ENCODE results near the gene ANKRD23.

Gene ANKRD23

DNA sequence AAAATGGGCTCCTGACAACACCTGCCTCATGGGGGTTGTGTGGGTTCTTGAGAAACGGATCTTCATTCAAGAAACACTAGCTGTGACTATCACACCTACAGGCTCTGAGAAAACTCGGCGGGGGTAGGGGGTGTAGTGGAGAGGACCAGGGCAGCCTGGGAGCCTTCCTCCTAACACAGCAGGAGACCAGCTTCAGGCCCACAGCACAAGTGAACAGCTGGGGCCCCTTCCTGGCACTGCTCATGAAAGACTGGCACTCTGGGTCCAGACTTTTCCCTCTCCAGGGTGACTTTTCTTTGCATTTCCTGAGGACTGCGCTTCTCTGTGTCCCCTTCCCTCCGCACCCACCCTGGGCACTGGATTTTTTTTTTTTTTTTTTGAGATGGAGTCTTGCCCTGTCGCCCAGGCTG is 33.2 kb upstream of the ANKRD23 start:
- peak; percentile 50 for DNase-seq

DNA sequence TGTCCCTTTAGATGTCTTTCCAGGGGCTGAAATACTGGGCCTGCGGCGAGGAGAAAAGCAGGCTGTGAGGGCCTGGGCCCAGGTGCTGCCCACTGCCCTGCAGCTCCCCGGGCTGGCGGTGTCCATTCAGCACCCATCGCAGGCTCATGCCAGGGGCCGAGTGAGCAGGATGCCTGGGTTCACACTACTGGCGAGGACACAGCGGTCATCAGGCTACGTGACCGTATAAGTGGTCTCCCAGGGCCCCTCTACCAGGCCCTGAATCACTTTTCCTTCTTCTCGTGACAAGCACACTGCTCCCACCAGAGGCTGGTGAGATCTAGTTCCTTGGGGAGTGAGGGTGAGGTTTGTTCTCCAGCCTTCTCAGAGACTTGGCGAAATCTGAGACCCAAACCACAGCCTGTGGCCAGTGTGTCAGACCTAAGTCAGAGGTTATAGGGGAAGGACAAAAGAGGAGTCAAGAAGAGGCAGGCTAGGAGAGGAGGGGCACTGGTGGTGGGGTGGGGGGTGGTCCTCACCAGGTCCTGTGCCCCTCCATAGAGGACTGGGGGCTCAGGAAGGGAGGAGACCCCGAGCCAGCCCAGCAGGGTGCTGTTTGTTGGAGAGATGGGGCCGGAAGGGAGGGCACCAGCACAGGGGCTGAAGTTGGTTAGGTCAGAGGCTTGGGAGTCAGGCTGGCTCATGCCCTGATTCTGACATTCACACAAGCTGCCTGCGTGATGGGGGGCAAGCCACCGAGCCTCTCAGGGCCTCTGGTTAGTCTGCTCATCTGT is 32.6 kb upstream of the ANKRD23 start:
- DNase-seq = no peak

DNA sequence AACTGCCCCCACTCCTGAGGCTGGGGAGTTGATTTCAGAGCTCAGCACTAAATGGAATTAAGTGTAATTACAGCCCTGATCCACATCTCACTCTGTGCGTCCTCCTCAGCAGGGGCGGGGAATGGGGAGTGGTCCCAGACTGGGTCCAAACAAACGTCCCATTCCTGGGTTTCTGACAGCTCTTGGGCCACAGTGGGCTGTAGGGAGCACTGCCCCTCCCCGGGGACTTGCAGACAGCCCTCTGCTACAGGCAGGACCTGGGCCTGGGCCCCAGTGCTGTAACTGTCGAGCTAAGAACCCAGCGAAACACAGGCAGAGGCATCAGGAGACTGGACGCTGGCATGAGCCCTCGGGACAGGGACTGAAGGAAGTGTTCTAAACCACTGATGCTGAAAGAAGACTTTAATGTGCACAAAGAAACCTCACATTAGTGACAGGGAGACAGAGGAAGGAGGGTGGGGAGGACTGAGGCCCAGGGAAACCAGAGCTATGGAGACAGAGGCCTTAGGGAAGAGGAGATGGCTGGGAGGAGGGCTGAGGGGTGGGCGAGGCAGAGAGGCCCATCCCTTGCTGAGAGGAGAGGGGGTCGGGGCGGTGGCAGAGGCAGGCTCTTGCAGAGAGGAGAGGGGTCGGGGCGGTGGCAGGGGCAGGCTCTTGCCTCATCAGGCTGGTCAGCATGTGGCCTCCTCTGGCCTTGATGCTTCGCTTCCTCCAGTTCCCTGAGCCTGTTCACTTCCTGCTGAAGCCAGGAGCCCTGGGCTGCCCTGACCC is 31.9 kb upstream of the ANKRD23 start:
- DNase-seq = peak; percentile 46

DNA sequence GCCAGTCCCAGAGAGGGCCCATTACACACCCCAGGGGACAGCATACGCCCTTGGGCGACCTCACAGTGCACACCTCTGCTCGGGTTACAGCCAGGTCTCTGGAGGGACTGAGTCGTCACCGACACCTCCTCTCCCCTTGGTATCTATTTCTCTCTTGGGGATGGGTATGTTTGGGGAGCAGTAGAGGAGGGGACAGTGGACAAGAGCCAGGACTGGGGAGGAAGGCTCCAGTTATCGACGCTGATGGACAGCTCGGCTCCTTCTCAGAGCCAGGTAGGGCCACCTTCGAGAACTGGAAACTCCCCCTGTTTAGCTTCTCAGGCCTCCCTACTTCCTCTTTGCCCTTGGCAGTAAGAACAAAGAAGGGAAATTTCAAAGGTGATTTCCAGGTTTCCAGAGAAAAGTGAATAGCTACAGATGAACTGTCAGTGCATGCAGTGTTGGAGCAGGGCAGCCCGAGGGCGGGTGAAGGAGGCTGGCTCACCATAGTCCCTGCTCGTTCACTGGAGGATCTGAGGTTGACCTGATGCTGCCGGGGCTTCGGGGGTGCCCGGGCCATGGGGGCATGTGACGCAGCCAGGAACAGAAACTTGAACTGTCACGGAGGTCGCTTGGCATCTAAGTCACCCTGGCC is 30.5 kb upstream of the ANKRD23 start:
- peak; percentile 11 for DNase-seq

DNA sequence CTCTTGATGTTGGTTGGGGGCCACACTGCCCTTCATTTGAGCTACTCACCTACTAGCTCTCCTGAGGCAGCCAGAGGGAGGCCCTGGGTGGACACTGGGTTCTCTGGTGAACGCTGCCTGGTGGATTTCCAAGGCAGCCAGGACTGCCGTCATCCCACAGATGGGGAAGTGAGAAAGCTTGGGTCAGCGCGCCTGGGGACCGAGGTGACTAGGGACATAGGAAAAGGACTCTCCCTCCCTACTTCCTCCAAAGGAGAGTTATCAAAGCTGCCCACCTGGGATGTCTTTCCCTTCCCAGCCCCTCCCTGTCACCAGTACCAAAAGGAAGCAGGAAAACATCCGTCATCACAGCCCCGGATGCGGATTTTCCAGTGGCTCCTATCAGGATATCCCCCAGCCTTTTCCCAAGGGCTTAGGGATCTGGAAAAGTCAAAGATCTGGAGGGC is 29.9 kb upstream of the ANKRD23 start:
- no peak for DNase-seq

DNA sequence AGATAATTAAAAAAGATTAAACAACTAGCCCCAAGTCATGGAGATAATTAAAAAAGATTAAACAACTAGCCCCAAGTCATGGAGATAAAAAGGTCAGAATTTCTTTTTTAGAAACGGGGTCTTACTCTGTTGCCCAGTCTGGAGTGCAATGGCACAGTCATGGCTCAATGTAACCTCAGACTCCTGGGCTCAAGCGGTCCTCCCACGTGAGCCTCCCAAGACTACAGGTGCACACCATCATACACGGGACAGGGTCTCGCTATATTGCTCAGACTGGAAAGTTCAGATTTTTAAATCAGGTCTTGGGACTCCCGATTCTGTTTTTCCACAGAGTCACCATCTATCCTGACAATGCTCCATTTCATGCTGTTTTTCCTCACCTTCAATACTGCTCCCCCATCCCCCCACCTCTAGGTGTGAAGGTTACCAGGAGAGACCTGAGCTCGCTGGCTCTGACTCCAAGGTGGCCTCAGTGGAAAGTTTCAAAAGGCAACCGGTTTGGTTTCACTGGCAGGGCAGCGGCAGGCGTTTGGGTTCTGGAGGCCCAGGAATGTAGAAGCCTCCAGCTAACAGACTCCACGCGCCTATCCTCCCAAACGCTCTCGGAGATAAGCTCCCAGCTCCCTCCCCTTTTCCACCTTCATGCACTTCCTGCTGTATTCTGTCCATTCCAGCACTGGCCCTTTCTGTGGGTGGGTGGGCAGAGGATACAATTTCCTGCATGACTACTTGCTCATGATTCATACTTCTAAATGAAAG is 28.9 kb upstream of the ANKRD23 start:
- no peak for DNase-seq

DNA sequence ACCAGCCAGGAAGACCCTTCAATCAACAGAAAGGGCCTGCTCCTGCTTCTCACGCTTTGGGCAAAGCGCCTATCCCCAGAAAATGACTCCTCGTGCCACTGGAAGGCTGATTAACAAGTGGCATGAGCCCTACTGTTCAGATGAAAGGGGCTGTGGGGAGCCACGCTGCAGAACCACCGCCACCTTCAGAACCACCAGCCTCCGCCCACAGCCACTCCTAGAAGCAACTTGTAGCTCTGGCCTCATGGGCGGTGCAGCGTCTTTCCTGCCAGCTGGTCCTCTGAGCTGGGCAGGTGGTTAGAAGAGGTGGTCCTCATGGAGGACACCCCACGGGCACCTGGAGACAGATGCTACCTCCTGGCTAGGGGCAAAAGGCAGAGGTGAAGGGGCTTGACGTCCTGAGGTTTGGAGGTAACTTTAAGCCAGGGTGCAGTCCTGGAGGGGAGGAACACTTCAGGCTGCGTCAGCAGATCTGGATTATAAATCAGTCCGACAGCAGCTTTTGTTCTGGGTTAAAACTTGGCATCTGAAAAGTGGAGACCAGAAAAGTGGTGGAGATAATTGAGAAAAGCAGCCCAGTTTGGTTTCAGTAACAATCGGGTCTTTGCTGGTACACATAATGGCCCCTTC is 26.9 kb upstream of the ANKRD23 start:
- peak; percentile 74 for DNase-seq

DNA sequence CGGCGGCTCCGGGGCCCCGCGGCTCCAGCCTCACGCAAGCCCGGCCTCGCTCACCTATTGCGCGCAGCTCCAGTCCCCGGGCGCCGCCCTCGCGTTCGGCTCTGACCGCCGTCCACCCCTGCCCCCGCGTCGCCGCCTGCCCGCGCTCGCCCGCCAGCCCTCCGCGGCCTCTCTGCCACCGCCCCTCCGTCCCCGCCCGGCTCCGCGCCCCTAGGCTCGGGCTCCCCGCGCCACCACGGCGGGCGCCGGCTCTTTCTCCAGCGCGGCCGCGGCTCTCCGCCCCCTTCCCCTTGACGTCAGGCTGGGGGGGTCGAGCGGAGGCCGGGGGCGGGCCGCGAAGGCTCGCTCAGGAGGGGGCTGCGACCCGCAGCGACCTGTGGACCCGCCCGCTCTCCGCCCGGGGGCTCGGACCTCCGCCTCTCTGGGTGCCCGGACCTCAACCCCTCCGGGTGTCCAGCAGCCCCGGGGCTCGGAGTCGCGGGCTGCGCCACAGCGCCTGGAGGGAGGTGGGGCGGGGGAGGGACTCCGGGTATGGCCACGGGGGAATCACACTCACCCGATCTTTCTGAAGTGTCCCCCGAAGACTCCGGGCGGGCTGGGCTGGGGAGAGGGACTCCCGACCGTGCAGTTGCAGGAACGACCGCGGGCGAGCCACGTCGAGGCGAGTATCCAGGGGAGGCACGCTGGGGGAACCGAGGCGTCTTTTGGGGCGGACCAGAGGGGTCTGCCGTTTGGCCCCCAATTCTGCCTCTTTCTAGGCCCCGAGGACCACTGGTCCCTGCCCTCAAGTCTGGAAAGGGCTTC is 26.2 kb upstream of the ANKRD23 start, which contains the start of gene SEMA4C:
TSS of gene SEMA4C (minus strand) at position 259 of the 804 bp plus-strand sequence. CDS start 2,194 bp downstream, outside the sequence.
- DNase-seq = peak; percentile 65

DNA sequence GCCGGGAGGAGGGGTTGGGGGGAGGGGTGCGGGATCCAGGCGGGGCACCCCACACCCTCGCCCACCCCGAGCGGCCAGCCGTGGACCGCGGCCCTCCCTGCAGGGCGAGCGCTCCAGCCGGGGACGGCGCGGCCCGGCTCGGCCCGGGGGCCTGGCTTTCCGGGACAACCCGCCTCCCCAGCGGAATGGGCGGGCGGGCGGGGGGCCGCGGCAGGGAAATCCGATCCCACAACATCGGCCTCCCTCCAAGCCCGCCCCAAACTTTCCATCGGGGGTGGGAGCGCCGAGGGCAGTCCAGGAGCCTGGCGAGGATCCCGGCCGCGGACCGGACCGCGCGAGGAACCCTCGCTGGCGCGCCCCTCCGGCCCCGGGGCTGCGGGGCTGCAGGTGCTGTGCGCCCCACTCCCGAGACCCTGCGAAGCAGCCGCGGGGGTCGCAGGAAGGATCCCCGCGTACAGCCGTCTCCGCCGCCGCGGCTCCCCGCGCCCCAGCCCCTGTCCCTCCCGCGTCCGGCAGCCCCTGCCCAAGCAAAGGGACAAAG is 25.5 kb upstream of the ANKRD23 start:
- peak; percentile 65 for DNase-seq

DNA sequence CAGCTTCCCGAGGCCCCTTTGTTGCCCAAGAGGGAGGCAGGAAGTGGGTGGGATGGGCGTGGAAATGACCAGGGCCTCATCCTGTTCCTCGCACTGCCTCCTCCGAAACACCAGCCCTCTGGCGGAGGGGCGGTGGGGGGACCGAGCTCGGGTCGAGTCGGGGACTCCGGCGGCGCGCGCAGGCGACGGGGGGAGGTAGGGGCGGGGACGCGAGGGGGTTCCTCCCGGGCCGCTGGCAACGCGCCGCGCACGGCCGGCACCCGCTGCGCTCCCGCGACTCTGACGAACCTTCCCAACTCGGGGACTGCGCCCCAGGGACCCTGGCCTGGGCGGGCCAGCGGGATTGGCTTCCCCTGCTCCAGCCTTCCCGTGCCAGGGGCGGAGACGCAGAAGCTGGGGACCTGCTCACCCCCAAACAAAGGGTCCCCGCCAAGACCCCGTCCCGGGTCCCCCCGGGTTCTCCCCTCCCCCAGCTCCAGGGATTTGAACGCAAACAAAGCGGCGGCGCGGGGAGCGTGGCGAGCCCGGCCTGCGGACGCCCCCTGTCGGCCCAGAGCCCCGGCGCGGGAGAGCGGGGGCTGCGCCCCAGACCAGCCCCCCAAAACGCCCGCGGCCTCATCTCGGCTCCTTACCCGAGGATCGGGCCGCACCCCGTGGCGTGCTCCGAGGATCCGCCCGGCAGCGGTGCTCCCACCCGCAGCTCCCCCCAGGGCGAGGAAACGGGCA is 24.9 kb upstream of the ANKRD23 start:
- DNase-seq = peak; percentile 88

DNA sequence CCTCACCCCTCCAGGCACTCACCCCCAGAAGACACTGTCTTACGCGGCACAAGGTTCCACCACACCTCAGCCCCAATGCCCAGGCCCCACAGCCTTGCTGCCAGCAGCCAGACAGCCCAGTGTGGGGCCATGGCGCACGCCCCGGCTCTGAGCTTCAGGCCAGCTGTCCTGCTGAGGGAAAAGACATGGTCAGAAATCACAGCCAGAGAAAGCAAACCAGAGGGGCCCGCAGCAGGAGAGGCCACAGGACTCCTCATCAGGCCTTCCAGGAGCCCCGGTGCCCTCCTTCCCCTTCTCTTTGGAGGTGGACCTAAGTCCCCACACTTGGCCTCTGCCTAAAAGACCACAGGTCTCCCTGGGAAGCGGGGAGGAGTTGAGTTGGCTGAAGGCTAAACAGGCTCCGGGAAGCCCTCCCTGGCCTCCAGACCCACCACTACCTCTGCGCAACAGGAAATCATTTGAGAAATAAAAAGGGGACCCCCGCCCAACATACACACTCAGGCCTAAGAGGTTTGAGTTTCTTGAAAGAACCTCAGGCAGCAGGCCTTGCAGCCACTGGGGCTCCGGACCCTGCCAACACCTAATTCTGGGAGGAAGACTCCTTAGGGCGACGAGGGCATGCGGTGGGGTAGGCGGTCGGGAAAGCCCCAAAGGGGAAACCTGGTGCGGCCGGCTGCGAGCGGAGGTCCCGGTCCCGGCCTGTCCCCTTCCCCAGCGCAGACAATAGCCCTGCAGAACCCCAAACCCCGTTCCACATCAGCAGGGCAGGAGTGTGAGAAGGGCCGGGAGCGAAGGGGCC is 24.1 kb upstream of the ANKRD23 start:
- peak; percentile 13 for DNase-seq

DNA sequence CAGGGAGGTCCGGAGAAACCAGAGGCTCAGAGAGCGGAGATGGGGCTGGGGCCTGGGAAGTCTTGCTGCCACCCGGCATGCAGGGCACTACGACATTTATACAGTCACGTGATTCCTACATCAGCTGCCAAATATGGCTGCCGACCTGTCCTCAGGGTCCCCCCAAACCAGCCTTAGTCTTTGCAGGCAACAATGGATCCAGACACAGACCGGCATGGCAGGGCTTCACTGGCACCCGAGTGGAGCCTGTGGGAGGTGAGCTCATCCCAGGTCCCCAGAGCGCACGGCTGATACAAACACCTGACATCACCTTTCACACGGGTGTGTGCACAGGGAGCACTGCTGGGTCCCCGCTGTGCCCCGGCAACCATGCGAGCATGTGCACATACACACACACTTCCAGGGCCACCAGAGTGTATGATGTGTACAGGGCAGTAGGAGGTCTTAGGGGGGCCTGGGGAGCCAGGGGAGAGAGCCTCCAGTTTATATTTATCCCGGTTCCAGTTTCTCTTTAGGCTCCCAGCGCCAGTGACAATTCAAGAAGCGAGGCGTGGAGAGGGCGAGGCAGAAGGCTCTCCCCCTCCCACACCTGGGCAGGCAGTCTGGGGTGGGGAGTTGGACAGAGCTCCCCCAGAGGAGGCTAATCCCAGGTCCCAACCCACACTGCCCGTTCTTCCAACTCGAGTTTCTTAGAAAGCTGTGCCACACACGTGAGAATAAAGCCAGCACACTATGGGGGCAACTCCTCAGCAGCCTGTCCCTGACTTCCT is 23.4 kb upstream of the ANKRD23 start:
- DNase-seq = no peak

DNA sequence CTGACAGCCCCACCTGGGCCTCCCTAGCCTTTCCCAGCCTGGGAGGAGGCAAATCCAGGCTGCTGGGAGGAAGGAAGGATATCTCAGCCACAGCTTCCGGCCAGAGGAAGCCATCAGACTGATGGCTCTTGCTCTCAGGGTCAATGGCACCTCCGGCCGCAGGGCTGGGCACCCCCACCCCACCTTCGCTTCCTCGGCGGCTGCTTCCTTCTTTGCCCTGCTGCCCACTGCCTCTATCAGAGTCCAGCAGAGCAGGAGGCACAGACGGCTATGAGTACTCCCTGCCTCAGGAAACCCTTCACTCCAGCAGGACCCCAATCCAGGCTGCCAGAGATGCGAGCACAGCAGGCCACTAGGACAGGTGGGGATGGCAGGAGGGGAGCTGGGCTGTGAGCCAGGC is 22.8 kb upstream of the ANKRD23 start:
- DNase-seq = no peak

DNA sequence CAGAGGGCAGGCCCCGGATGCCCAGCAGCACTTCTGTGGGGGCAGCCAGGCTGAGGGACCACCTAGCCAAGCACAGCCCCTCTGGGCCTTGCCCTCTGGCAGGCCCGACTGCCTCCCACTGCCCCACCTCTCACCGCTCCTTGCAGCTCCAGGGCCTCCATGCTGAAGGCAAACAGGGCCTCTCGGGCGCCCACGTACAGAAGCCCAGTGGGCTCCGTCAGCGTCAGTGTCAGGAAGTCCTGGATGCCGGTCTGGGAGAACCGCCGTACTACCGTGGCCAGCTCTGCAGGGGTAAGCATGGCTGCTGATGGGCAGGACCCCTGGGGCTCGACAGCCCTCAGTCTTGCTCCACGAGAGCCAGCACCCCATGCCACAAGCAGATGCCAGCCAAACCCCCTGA is 22.3 kb upstream of the ANKRD23 start:
- DNase-seq = no peak

DNA sequence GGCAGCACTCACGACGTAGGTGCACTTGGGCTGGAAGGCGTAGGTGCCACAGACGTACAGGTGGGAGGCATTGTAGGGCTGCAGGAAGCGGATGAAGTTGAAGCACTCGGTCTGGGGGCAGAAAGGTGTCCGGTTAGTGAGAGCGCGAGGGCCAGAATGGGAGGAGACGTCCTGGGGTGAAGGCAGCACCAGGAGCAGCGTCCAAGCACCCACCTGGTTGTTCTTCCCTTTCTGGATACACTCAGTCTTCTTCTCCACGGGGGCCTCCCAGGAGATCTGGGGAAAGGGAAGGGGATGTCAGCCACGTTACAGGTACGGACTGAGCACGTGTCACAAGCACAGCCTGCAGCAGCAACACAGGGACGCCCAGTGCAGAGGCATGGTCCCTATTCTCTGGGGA is 21.8 kb upstream of the ANKRD23 start:
- no peak for DNase-seq

DNA sequence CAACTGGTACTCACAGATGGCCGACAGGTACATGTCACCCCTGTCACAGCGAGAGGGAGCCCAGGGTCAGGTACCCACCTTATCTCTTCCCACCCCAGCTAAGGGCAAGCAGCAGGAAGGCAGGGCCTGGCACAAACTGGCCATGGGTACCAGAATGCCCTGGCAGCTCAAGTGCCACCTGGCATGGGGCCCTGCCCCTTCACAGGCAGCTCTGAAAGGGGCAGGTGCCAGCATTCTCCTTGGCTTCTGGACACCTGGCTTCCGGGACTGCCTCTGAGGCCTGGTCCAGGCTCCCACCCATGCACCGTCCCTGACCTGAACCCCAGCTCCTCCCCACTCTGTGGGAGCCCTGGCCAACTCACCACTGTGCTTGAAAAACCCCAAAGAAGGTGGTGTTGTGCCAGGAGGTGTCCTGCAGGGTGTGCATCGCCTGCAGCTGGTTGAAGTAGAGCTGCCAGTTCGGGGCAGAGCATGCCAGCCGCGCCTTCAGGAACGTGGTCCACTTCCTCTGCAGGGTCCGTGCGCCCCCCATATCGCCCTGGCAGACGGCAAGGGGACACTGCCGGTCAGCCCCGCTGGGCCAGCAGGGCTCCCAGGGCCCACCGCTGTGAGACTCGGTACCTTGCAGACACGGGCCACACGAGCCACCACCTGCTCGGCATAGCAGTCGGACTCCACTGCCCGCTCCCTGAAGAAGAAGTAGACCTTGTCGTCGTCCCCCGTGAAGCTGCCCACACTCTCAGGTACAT is 20.7 kb upstream of the ANKRD23 start:
- no peak for DNase-seq

DNA sequence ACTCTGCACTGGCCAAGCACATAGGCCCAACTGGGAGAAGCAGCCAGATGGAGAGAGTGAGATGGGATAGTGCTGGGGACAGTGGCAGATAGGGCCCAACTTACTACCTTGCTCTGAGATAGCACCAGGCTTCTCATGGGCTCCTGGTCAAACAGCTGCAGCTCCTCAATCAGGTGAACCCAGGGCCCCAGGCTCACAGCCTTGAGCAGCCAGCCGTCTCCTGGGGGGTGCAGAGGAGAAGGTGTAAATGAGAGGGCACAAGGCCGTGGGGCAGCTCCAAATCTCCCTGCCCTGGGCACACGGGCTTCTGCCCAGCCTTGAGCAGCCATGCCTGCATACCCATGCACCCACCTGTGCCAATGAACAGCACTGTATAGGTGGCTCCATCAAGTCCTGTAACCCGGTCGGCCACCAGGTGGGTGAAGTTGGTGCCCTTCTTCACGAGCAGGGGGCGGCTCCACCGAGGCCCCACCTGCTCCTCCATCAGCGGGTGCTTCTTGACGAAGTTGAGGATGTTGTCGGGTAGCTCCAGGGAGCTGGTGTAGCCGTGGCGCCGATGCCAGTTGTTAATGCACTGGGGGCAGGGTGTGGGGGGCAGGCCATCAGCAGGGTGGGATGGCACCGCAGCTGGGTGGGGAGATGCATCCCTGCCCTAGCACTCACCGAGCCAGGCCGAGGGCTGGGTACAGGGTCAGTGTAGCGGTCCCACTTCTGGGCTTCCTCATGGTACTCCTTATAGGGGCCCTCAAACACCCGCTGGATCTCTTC is 19.9 kb upstream of the ANKRD23 start:
- no peak for DNase-seq

Data from NCI-H69 (cell line).